Ascending aorta (tissue), 2 donors: ENCODE measurements around the gene ACKR4. TPM values are rescaled to one million over a fixed set of nuclear protein-coding genes. Genes with fewer than 3 reads are reported as not detected.
"Not testable (repeated sequence)": the region's sequence is repeated elsewhere in the genome, so short reads cannot be mapped to it uniquely, and the experiment has no call there.

Source experiments
- DNase-seq, 2 donors: peaks; one replicate each; pipeline ENCODE4 v3.0.0-alpha.2; 2019; ENCODE audit warnings: low spot score in 2 of 2
- H3K27ac ChIP-seq, 2 donors: fragments of 200-600 bp; sonication (generic); one replicate each; pipeline ENCODE4 v1.5.1; 2016 to 2017; ENCODE audit warnings: mild to moderate bottlenecking in 1 of 2
- H3K27me3 ChIP-seq: fragments of 200-600 bp; sonication (generic); one replicate; pipeline ENCODE4 v1.5.1; 2017
- H3K36me3 ChIP-seq, 2 donors: fragments of 200-600 bp; sonication (generic); one replicate each; pipeline ENCODE4 v1.5.1; 2016
- H3K4me1 ChIP-seq, 2 donors: fragments of 200-600 bp; sonication (generic); one replicate each; pipeline ENCODE4 v1.5.1; 2016 to 2017; ENCODE audit warnings: mild to moderate bottlenecking in 1 of 2
- H3K4me3 ChIP-seq, 2 donors: fragments of 200-600 bp; sonication (generic); one replicate each; pipeline ENCODE4 v1.5.1; 2016 to 2017; ENCODE audit warnings: mild to moderate bottlenecking in 1 of 2
- H3K9me3 ChIP-seq, 2 donors: fragments of 200-600 bp; sonication (generic); one replicate each; pipeline ENCODE4 v1.5.1; 2016
- intact Hi-C: fragments of 100-400 bp; cut with DNase I; formaldehyde crosslinking; loops from one replicate; pipeline ENCODE4 v1.15.1; 2023
- total RNA-seq: library from RNA; depleted of rRNA; stranded (reverse); fragments of >200 nt; gene quantifications from one replicate; pipeline ENCODE4 v1.1.0, GENCODE V29; 2016
- TF ChIP-seq, protein P1 (sequence below), 3 experiments: fragments of 200-600 bp in 2 of 3; fragments of 450-650 bp in 1 of 3; sonication (generic) in 2 of 3; IDR thresholded peaks; one replicate each; pipeline ENCODE4 v1.5.1; 2016 to 2019; ENCODE audit warnings: antibody characterized with exemption in 3 of 3, mild to moderate bottlenecking in 1 of 3, moderate library complexity in 1 of 3

ACKR4 gene
- total RNA-seq, 1 donor from 2014 or later: 12.8 TPM

DNA sequence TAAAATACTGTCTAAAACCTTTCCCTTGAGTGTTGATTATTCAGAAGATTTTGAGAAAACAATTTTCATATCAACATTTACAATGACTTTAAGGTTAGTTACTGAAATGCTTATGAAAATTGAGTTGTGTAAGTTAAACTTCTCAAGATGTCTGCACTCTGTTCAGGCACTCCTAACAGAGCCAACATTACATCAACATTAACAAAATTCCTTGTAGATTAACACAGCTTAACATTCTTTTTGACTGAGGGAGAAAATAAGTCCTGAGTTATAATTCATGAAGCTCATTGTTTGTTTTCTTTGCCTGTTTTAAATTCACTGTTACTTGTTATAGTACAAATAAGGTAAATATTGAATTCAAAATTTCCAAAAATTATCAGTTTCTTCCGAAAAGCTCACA is 9.0 kb downstream of the ACKR4 start:
- Histone ChIP-seq H3K27ac (peak overlapping the region; percentile 82 to 85), H3K4me3 (peak overlapping the region; percentile 4 to 13), H3K9me3 (peaks cover 5 to 30% of the 10 kb centered on the region in 2 donors), H3K4me1 (peaks cover 5 to 33% of the 10 kb centered on the region in 2 donors), H3K36me3 (peaks cover 4 to 7% of the 10 kb centered on the region in 2 donors), H3K27me3 (no peaks in the 10 kb centered on the region)
- no peak for DNase-seq
- TF ChIP-seq, protein P1, sequence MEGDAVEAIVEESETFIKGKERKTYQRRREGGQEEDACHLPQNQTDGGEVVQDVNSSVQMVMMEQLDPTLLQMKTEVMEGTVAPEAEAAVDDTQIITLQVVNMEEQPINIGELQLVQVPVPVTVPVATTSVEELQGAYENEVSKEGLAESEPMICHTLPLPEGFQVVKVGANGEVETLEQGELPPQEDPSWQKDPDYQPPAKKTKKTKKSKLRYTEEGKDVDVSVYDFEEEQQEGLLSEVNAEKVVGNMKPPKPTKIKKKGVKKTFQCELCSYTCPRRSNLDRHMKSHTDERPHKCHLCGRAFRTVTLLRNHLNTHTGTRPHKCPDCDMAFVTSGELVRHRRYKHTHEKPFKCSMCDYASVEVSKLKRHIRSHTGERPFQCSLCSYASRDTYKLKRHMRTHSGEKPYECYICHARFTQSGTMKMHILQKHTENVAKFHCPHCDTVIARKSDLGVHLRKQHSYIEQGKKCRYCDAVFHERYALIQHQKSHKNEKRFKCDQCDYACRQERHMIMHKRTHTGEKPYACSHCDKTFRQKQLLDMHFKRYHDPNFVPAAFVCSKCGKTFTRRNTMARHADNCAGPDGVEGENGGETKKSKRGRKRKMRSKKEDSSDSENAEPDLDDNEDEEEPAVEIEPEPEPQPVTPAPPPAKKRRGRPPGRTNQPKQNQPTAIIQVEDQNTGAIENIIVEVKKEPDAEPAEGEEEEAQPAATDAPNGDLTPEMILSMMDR (IDR thresholded peaks at IDR 0.05): no peak
- intact Hi-C loops: loop anchor here (5.0 kb wide), 1 partner anchor 34 kb away; no protein-coding TSS in a partner anchor

DNA sequence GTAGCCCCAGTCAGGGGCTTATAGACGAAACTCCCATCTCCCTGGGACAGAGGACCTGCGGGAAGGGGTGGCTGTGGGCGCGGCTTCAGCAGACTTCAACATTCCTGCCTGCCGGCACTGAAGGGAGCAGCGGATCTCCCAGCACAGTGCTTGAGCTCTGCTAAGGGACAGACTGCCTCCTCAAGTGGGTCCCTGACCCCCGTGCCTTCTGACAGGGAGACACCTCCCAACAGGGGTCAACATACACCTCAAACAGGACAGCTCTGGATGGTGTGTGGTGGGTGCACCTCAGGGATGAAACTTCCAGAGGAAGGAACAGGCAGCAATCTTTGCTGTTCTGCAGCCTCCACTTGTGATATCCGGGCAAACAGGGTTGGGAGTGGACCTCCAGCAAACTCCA is 9.6 kb downstream of the ACKR4 start:
- peaks cover 5 to 35% of the 10 kb centered on the region in 2 donors for H3K9me3 ChIP-seq
- H3K4me3 ChIP-seq: peak overlapping the region; percentile 4 to 13
- DNase-seq, H3K36me3 ChIP-seq, H3K27me3 ChIP-seq: not testable (repeated sequence)
- intact Hi-C loops: loop anchor here (5.0 kb wide), 1 partner anchor 34 kb away; no protein-coding TSS in a partner anchor
- H3K27ac ChIP-seq: peak overlapping the region; percentile 82 to 85
- H3K4me1 ChIP-seq: peaks cover 5 to 33% of the 10 kb centered on the region in 2 donors

DNA sequence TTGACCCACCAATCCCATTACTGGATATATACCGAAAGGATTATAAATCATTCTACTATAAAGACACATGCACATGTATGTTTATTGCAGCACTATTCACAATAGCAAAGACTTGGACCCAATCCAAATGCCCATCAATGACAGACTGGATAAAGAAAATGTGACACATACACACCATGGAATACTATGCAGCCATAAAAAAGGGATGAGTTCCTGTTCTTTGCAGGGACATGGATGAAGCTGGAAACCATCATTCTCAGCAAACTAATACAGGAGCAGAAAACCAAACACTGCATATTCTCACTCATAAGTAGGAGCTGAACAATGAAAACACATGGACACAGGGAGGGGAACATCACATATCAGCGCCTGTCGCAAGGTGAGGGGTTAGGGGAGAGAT is 18.2 kb downstream of the ACKR4 start:
- H3K4me1 ChIP-seq, H3K36me3 ChIP-seq, intact Hi-C loops, H3K4me3 ChIP-seq, H3K9me3 ChIP-seq, H3K27me3 ChIP-seq, H3K27ac ChIP-seq, DNase-seq: not testable (repeated sequence)

DNA sequence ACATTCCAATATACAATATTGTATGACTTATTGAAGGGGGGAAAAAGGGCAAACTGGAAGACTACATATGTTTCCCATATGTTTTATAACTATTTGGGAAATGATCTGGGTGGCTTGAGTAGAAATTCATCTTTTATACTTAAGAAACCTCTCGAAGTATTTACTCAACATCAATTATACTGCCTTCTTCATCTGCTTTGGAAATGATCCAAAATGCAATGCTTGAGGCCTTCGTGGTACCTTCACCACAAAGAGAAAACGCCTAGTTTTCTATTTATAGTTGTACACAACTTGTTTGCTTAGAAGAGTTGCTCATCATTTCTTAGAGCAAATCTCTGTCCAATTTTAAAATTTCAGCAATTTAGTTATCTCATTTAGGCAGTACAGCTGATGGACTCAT is 18.8 kb downstream of the ACKR4 start:
- H3K4me1 ChIP-seq: peaks cover 0 to 11% of the 10 kb centered on the region in 2 donors
- no peak overlapping the region for H3K4me3 ChIP-seq
- H3K27ac ChIP-seq: no peak overlapping the region
- H3K9me3 ChIP-seq: peaks cover 0 to 4% of the 10 kb centered on the region in 2 donors
- peaks cover 0 to 3% of the 10 kb centered on the region in 2 donors for H3K36me3 ChIP-seq
- DNase-seq: no peak
- intact Hi-C loops: no loop called here
- H3K27me3 ChIP-seq: no peaks in the 10 kb centered on the region
- TF ChIP-seq, protein P1 (IDR thresholded peaks at IDR 0.05): no peak

GRCh38 chr3:132616780-132617179 is 19.7 kb downstream of the ACKR4 start:
- H3K9me3 ChIP-seq: no peaks in the 10 kb centered on the region
- TF ChIP-seq, protein P1 (IDR thresholded peaks at IDR 0.05): no peak
- H3K4me1 ChIP-seq: peaks cover 0 to 11% of the 10 kb centered on the region in 2 donors
- H3K27ac ChIP-seq: no peak overlapping the region
- H3K27me3 ChIP-seq: no peaks in the 10 kb centered on the region
- intact Hi-C loops: no loop called here
- DNase-seq: no peak
- no peak overlapping the region for H3K4me3 ChIP-seq
- peaks cover 0 to 3% of the 10 kb centered on the region in 2 donors for H3K36me3 ChIP-seq

- Histone ChIP-seq H3K4me1 (peaks cover 0 to 27% of the 10 kb centered on the region in 2 donors), H3K27ac (peak overlapping the region; percentile 29 to 37), H3K36me3 (peaks cover 0 to 4% of the 10 kb centered on the region in 2 donors), H3K4me3 (no peak overlapping the region), H3K9me3 (no peaks in the 10 kb centered on the region), H3K27me3 (no peaks in the 10 kb centered on the region)
- TF ChIP-seq, protein P1 (IDR thresholded peaks at IDR 0.05): no peak
- intact Hi-C loops: no loop called here
- no peak for DNase-seq
Observed at GRCh38 chr3:132622148-132622547, 25.1 kb downstream of the ACKR4 start.

GRCh38 chr3:132622761-132623160 is 25.7 kb downstream of the ACKR4 start:
- intact Hi-C loops: no loop called here
- Histone ChIP-seq H3K27me3 (no peaks in the 10 kb centered on the region), H3K27ac (peak overlapping the region; percentile 23 to 56), H3K4me3 (no peak overlapping the region), H3K36me3 (peaks cover 0 to 10% of the 10 kb centered on the region in 2 donors), H3K9me3 (no peaks in the 10 kb centered on the region), H3K4me1 (peaks cover 0 to 30% of the 10 kb centered on the region in 2 donors)
- TF ChIP-seq, protein P1 (IDR thresholded peaks at IDR 0.05): no peak
- DNase-seq: no peak
